GM12878 (cell line): ENCODE measurements around the gene NSMCE1. TPM values are rescaled to one million over a fixed set of nuclear protein-coding genes. Genes with fewer than 3 reads are reported as not detected.

Source experiments
- CBX5 ChIP-seq: sonication (generic); IDR thresholded peaks from 2 replicates; pipeline ENCODE4 v1.6.1; 2016; ENCODE audit warnings: low read depth, moderate library complexity, mild to moderate bottlenecking, inconsistent platforms
- CHD2 ChIP-seq: IDR thresholded peaks from 2 replicates; pipeline ENCODE4 v1.6.1; 2011; ENCODE audit warnings: low read depth, low read length, improper control_type of control experiment, borderline replicate concordance
- CHD4 ChIP-seq: fragments of 200-600 bp; sonication (generic); IDR thresholded peaks from 2 replicates; pipeline ENCODE4 v1.6.1; 2016; ENCODE audit warnings: mild to moderate bottlenecking
- E4F1 ChIP-seq: fragments of 450-650 bp; IDR thresholded peaks from 2 replicates; pipeline ENCODE4 v1.6.1; 2018; ENCODE audit warnings: borderline replicate concordance, mild to moderate bottlenecking; ENCODE audit not compliant: partially characterized antibody
- FOS ChIP-seq: IDR thresholded peaks from 3 replicates; pipeline ENCODE4 v1.6.1; 2011; ENCODE audit warnings: borderline replicate concordance; ENCODE audit not compliant: insufficient read length; ENCODE audit errors: extremely low read depth
- FOXK2 ChIP-seq: fragments of 450-650 bp; IDR thresholded peaks from 2 replicates; pipeline ENCODE4 v1.6.1; 2017; ENCODE audit warnings: mild to moderate bottlenecking, moderate library complexity
- GATAD2B ChIP-seq: fragments of 450-650 bp; conservative IDR thresholded peaks from 2 replicates; pipeline ENCODE4 v1.6.1; 2017; ENCODE audit warnings: low read depth, mild to moderate bottlenecking, moderate library complexity
- HDAC2 ChIP-seq: fragments of 200-600 bp; sonication (generic); IDR thresholded peaks from 2 replicates; pipeline ENCODE4 v1.6.1; 2017
- HDAC6 ChIP-seq: fragments of 200-600 bp; sonication (generic); IDR thresholded peaks from one replicate; pipeline ENCODE4 v1.8.0; 2017; ENCODE audit warnings: antibody characterized with exemption; ENCODE audit not compliant: unreplicated experiment
- IRF5 ChIP-seq: fragments of 450-650 bp; IDR thresholded peaks from 2 replicates; pipeline ENCODE4 v1.6.1; 2017; ENCODE audit warnings: borderline replicate concordance
- MLLT1 ChIP-seq: fragments of 450-650 bp; IDR thresholded peaks from 2 replicates; pipeline ENCODE4 v1.6.1; 2016; ENCODE audit warnings: mild to moderate bottlenecking
- NFYB ChIP-seq: IDR thresholded peaks from 2 replicates; pipeline ENCODE4 v1.6.1; 2011; ENCODE audit warnings: low read depth, mild to moderate bottlenecking, low read length, improper control_type of control experiment, moderate library complexity; ENCODE audit not compliant: insufficient read depth
- NR2C1 ChIP-seq: fragments of 450-650 bp; IDR thresholded peaks from 2 replicates; pipeline ENCODE4 v1.6.1; 2017; ENCODE audit warnings: antibody characterized with exemption, mild to moderate bottlenecking, moderate library complexity
- PKNOX1 ChIP-seq: fragments of 450-650 bp; IDR thresholded peaks from 2 replicates; pipeline ENCODE4 v1.6.1; 2016; ENCODE audit warnings: mild to moderate bottlenecking
- PML ChIP-seq: IDR thresholded peaks from 2 replicates; pipeline ENCODE4 v1.6.1; 2012; ENCODE audit warnings: low read length, inconsistent platforms
- POU2F2 ChIP-seq: IDR thresholded peaks from 3 replicates; pipeline ENCODE4 v1.6.1; 2011; ENCODE audit warnings: low read depth, mild to moderate bottlenecking, low read length, borderline replicate concordance
- SMARCA5 ChIP-seq: fragments of 450-650 bp; IDR thresholded peaks from 2 replicates; pipeline ENCODE4 v1.6.1; 2017; ENCODE audit warnings: mild to moderate bottlenecking
- SPI1 ChIP-seq: IDR thresholded peaks from 2 replicates; pipeline ENCODE4 v1.6.1; 2011; ENCODE audit warnings: low read depth, mild to moderate bottlenecking, low read length, moderate library complexity, borderline replicate concordance; ENCODE audit not compliant: insufficient read depth
- ZBTB33 ChIP-seq: fragments of 450-650 bp; IDR thresholded peaks from 2 replicates; pipeline ENCODE4 v1.6.1; 2017; ENCODE audit warnings: mild to moderate bottlenecking
- ZNF384 ChIP-seq: IDR thresholded peaks from 2 replicates; pipeline ENCODE4 v1.6.1; 2012; ENCODE audit warnings: low read depth, mild to moderate bottlenecking, low read length, improper control_type of control experiment, borderline replicate concordance
- ZNF622 ChIP-seq: fragments of 450-650 bp; IDR thresholded peaks from 2 replicates; pipeline ENCODE4 v1.6.1; 2017; ENCODE audit warnings: mild to moderate bottlenecking, inconsistent platforms
- polyA plus RNA-seq, 11 experiments: library from polyadenylated mRNA; depleted of rRNA in 4 of 11; unstranded in 6 of 11; stranded (reverse) in 5 of 11; fragments of >200 nt; fragmentation: Nextera tagmentation in 4 of 11; fragmentation: Illumina TruSeq in 1 of 11; extraction: Ambion mirVana in 4 of 11; extraction: Trizol in 1 of 11; gene quantifications; 1 replicate in 1 of 11; 2 replicates in 10 of 11; pipeline versions ENCODE4 v1.2.1 to v1.2.3, GENCODE V29; 2011 to 2016; ENCODE audit warnings: inconsistent platforms in 2 of 11, missing spikeins in 2 of 11, low read depth in 1 of 11
- total RNA-seq, 4 experiments: library from RNA; depleted of rRNA in 3 of 4; stranded (reverse); fragments of >200 nt in 3 of 4; fragmentation: Illumina TruSeq in 1 of 4; extraction: Trizol in 1 of 4; gene quantifications; 2 replicates each; pipeline versions ENCODE4 v1.2.1 to v1.2.3, GENCODE V29; 2013 to 2021

Gene NSMCE1
- total and polyA plus RNA-seq, 10 of the 15 experiments (the other 5 are each of a cell fraction or from before 2014, with no cell fraction given) = 54.0 to 214 (median 71.4) TPM

- TF ChIP-seq FOXK2 = peak; percentile 37; the same call in 1 of the 2 replicates
- TF ChIP-seq PML = no peak
- TF ChIP-seq ZNF384 = no peak
- peak; percentile 88 for TF ChIP-seq PKNOX1
- TF ChIP-seq ZBTB33 = no peak
- TF ChIP-seq CHD2 = no peak; the same call in 1 of the 2 replicates
- TF ChIP-seq HDAC6 = no peak
- no peak for TF ChIP-seq E4F1
- no peak for TF ChIP-seq CHD4
- no peak for TF ChIP-seq HDAC2
- no peak for TF ChIP-seq NR2C1
- peak; percentile 81 for TF ChIP-seq MLLT1
- TF ChIP-seq SPI1 = peak; percentile 99
- TF ChIP-seq FOS = no peak
- no peak for TF ChIP-seq ZNF622
- TF ChIP-seq IRF5 = no peak
- 0 out of 2 replicates have a peak, but pooled peaks have one; percentile 33 for TF ChIP-seq CBX5
- TF ChIP-seq GATAD2B = no peak
- TF ChIP-seq SMARCA5 = no peak; the same call in 1 of the 2 replicates
- 0 out of 3 replicates have a peak, but pooled peaks have one; percentile 36 for TF ChIP-seq POU2F2
- TF ChIP-seq NFYB = no peak
Observed at GRCh38 chr16:27199736-27200135, 68.8 kb downstream of the NSMCE1 start (continued).
